OCI-LY7 (cell line): ENCODE data around the gene MOB3B. TPM values are rescaled to one million over a fixed set of nuclear protein-coding genes. Genes with fewer than 3 reads are reported as not detected.

Source experiments
- BruUV-seq: library from RNA; stranded (reverse); fragments of 400-500 nt; replicated peaks from 2 replicates; lab custom pipeline; 2021; lab: Mats Ljungman, UMichigan
- CTCF ChIA-PET: fragments of 300-600 bp; sonication (Branson Sonifier 250); formaldehyde crosslinking; loops from one replicate; lab custom pipeline; 2022; ENCODE audit warnings: antibody characterized with exemption; ENCODE audit not compliant: unreplicated experiment; lab: Charles Lee
- POLR2A ChIA-PET: fragments of 300-600 bp; sonication (Branson Sonifier 250); formaldehyde crosslinking; loops from one replicate; lab custom pipeline; 2022; ENCODE audit warnings: antibody characterized with exemption; lab: Charles Lee
- DNase-seq: peaks from one replicate; pipeline ENCODE4 v3.0.0-alpha.2; 2015; ENCODE audit warnings: low spot score
- H2AFZ ChIP-seq: fragments of 200-600 bp; sonication (generic), shearing (Covaris generic); 2 replicates; pipeline ENCODE4 v1.6.1; 2014; ENCODE audit warnings: mild to moderate bottlenecking, antibody characterized with exemption, low read length, moderate library complexity
- H3K27ac ChIP-seq: fragments of 200-600 bp; sonication (generic); 2 replicates; pipeline ENCODE4 v1.5.1; 2014; ENCODE audit warnings: mixed run types, low read depth, mild to moderate bottlenecking, moderate library complexity, low read length, inconsistent platforms; ENCODE audit not compliant: poor library complexity, severe bottlenecking
- H3K36me3 ChIP-seq: fragments of 200-600 bp; sonication (generic); 2 replicates; pipeline ENCODE4 v1.6.1; 2014; ENCODE audit warnings: mild to moderate bottlenecking, antibody characterized with exemption, low read length, moderate library complexity, mixed read lengths; ENCODE audit not compliant: insufficient read depth
- H3K4me1 ChIP-seq: fragments of 200-600 bp; sonication (generic); 2 replicates; pipeline ENCODE4 v1.5.1; 2014; ENCODE audit warnings: mild to moderate bottlenecking, low read length; ENCODE audit not compliant: insufficient read depth, poor library complexity, severe bottlenecking
- H3K4me2 ChIP-seq: fragments of 200-600 bp; sonication (generic); 2 replicates; pipeline ENCODE4 v1.6.1; 2014; ENCODE audit warnings: mild to moderate bottlenecking, low read length
- H3K4me3 ChIP-seq: fragments of 200-600 bp; sonication (generic); 2 replicates; pipeline ENCODE4 v1.5.1; 2014; ENCODE audit warnings: mild to moderate bottlenecking, low read depth, low read length; ENCODE audit not compliant: poor library complexity, severe bottlenecking
- H3K79me2 ChIP-seq: fragments of 200-600 bp; sonication (generic); 2 replicates; pipeline ENCODE4 v1.6.1; 2016; ENCODE audit warnings: low read depth, mild to moderate bottlenecking, low read length, moderate library complexity, mixed read lengths; ENCODE audit not compliant: insufficient read depth
- H3K9me2 ChIP-seq: fragments of 200-600 bp; sonication (generic); 2 replicates; pipeline ENCODE4 v1.6.1; 2016; ENCODE audit warnings: mild to moderate bottlenecking, low read length, mixed read lengths; ENCODE audit not compliant: insufficient read depth
- H3K9me3 ChIP-seq: fragments of 200-600 bp; sonication (generic); 2 replicates; pipeline ENCODE4 v1.6.1; 2014; ENCODE audit warnings: mild to moderate bottlenecking, mixed run types, low read length, mixed read lengths
- H4K20me1 ChIP-seq: fragments of 200-600 bp; sonication (generic); 2 replicates; pipeline ENCODE4 v1.6.1; 2014; ENCODE audit warnings: mild to moderate bottlenecking, antibody characterized with exemption, low read length, moderate library complexity, mixed read lengths; ENCODE audit not compliant: insufficient read depth
- EZH2phosphoT487 ChIP-seq: fragments of 200-600 bp; sonication (generic); IDR thresholded peaks from 2 replicates; pipeline ENCODE4 v1.6.1; 2018; ENCODE audit warnings: low read depth, borderline replicate concordance, mild to moderate bottlenecking, mixed run types, antibody characterized with exemption, low read length, moderate library complexity, mixed read lengths
- intact Hi-C: fragments of 100-400 bp; cut with micrococcal nuclease; formaldehyde crosslinking; loops from one replicate; pipeline ENCODE4 v1.10.0; 2022; ENCODE audit not compliant: unreplicated experiment
- total RNA-seq, 2 experiments: library from RNA; depleted of rRNA in 1 of 2; stranded (reverse); fragments of >200 nt in 1 of 2; shearing (Covaris generic) in 1 of 2; gene quantifications; 2 replicates each; pipeline ENCODE4 v1.2.3, GENCODE V29; 2014 to 2022
- TF ChIP-seq, protein P1 (sequence below): fragments of 200-600 bp; sonication (generic); conservative IDR thresholded peaks from 2 replicates; pipeline ENCODE4 v1.5.1; 2014; ENCODE audit warnings: mild to moderate bottlenecking, antibody characterized with exemption, low read length, moderate library complexity, mixed read lengths

The MOB3B gene
- total RNA-seq, 2 experiments from 2014 or later = 0.04 TPM; not detected in 1

DNA sequence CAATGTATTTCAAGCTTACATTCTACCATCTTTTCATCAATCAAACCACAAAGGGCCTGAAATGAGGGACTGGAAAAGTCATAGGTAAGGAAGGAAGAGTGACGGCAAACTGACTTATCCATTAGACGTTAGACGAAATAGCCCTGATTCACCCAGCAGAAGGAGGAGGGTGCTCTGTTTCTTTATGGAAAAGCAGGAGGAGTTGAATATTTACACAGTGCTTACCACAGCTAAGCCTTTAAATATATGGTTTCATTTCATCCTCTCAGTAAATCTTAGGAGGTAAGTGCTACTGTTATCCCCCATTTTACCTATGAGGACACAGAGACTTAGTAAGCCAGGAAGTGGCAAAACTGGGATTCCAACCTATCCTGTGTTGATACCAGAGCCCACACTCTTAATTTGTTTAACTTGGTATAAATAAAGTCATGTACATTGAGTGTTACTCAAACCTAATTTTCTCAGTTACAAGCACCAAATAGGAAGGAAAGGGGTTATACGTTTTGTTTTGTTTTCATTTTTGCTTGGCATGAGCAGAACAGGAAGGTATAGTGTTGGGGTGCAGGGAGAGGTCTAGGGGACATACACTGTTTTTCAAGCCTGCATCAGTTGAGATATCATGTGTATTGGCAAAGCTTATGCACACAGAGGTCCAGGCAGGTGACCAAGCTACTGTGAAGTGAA lies 103.6 kb downstream of the MOB3B start:
- H3K9me2 ChIP-seq = no peaks in the 10 kb centered on the region
- no peaks in the 10 kb centered on the region for H3K4me1 ChIP-seq
- no peak overlapping the region for H3K27ac ChIP-seq
- H3K4me2 ChIP-seq = no peak overlapping the region
- H3K36me3 ChIP-seq = no peaks in the 10 kb centered on the region
- TF ChIP-seq EZH2phosphoT487 = no peak
- TF ChIP-seq, protein P1, sequence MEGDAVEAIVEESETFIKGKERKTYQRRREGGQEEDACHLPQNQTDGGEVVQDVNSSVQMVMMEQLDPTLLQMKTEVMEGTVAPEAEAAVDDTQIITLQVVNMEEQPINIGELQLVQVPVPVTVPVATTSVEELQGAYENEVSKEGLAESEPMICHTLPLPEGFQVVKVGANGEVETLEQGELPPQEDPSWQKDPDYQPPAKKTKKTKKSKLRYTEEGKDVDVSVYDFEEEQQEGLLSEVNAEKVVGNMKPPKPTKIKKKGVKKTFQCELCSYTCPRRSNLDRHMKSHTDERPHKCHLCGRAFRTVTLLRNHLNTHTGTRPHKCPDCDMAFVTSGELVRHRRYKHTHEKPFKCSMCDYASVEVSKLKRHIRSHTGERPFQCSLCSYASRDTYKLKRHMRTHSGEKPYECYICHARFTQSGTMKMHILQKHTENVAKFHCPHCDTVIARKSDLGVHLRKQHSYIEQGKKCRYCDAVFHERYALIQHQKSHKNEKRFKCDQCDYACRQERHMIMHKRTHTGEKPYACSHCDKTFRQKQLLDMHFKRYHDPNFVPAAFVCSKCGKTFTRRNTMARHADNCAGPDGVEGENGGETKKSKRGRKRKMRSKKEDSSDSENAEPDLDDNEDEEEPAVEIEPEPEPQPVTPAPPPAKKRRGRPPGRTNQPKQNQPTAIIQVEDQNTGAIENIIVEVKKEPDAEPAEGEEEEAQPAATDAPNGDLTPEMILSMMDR = no peak
- no peak overlapping the region for H2AFZ ChIP-seq
- H3K9me3 ChIP-seq = no peaks in the 10 kb centered on the region
- H3K4me3 ChIP-seq = no peak overlapping the region
- no peaks in the 10 kb centered on the region for H4K20me1 ChIP-seq
- POLR2A ChIA-PET = no interaction called here
- intact Hi-C loops = loop anchor here (10.0 kb wide), 1 partner anchor 91 kb away; no protein-coding TSS in a partner anchor
- no TSS peak for BruUV-seq
- H3K79me2 ChIP-seq = no peaks in the 10 kb centered on the region
- no peak for DNase-seq
- CTCF ChIA-PET = no interaction called here

DNA sequence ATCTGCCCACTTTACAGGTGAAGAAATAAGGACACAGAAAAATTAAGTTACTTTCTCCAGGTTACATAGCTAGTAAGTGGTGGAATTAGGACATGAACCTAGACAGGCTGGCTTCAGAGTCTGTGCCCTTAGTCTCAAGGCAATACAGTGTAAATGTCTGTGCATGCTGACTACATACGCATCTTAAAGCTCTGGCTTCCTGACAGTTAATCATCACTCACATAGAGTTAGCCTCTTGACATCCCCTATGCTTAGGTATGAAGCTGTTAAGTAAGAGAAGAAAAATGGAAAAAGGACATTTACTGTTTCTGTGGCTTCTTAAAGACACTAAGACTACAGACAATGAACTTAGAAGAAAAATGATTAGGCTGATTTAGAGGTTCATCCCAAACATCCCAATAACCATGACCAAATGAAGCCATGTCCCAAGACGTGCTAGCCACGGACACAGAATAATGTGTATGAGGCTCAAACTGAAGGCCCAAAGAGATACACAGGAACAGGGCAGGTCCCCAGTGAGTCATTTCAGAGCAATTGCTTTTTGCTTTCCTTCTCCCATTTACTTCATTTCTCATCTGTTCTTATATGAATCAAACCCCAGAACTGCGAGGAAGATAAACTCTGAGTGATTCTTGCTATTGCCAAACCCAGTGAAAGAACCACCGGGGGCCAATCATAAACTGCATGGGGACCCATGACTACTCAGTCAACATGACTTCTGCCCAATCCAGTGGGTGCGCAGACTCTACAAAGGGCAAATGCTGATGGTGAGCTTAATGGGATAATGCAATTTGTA lies 105.5 kb downstream of the MOB3B start:
- intact Hi-C loops = loop anchor here (10.0 kb wide), 1 partner anchor 89 kb away; no protein-coding TSS in a partner anchor
- Histone ChIP-seq H2AFZ (no peak overlapping the region), H3K4me1 (no peaks in the 10 kb centered on the region), H3K9me2 (no peaks in the 10 kb centered on the region), H3K36me3 (no peaks in the 10 kb centered on the region), H3K4me2 (no peak overlapping the region), H3K4me3 (no peak overlapping the region), H3K9me3 (no peaks in the 10 kb centered on the region), H4K20me1 (no peaks in the 10 kb centered on the region), H3K27ac (no peak overlapping the region), H3K79me2 (no peaks in the 10 kb centered on the region)
- POLR2A ChIA-PET = interaction anchor here (0.8 kb wide), 1 partner anchor 10 kb away, joined by 3 read pairs; no protein-coding TSS in a partner anchor
- TF ChIP-seq EZH2phosphoT487 = no peak
- TF ChIP-seq, protein P1 = no peak
- no peak for DNase-seq
- no TSS peak for BruUV-seq
- CTCF ChIA-PET = no interaction called here
